ENCODE data around the gene GNPTG. TPM values are rescaled to one million over a fixed set of nuclear protein-coding genes. Genes with fewer than 3 reads are reported as not detected.

The GNPTG gene
- total and polyA plus RNA-seq, 2 of the 13 experiments (the other 11 are each of a cell fraction or from before 2014, with no cell fraction given) = 22.7 to 71.1 TPM

GRCh38 chr16:1379304-1380076, 27.8 kb downstream of the GNPTG start (continued):
- no peak for TF ChIP-seq ZIK1 (CRISPR knock-in tag; IDR thresholded peaks at IDR 0.05; ENCODE audit: borderline replicate concordance, low read depth)
- no peak for TF ChIP-seq ZUFSP (CRISPR knock-in tag; IDR thresholded peaks at IDR 0.05; ENCODE audit: borderline replicate concordance)
- TF ChIP-seq SOX6 (IDR thresholded peaks at IDR 0.05) = no peak
- peak; percentile 47 for TF ChIP-seq SOX6 (CRISPR knock-in tag; IDR thresholded peaks at IDR 0.05)
- no peak for TF ChIP-seq SP1 (IDR thresholded peaks at IDR 0.05)
- peak; percentile 50; the same call in 1 of the 2 replicates for TF ChIP-seq SP1 (CRISPR knock-in tag; IDR thresholded peaks at IDR 0.05)
- no peak for TF ChIP-seq RELA (CRISPR knock-in tag; IDR thresholded peaks at IDR 0.05)
- TF ChIP-seq SUZ12 (IDR thresholded peaks at IDR 0.05; ENCODE audit: low read depth, low read length) = no peak
- TF ChIP-seq POGZ (CRISPR knock-in tag; IDR thresholded peaks at IDR 0.05) = no peak
- TF ChIP-seq DR1 (CRISPR knock-in tag; IDR thresholded peaks at IDR 0.05) = no peak; the same call in 1 of the 2 replicates
- TF ChIP-seq HMG20A (CRISPR knock-in tag; IDR thresholded peaks at IDR 0.05; ENCODE audit: borderline replicate concordance) = no peak; the same call in 1 of the 2 replicates
- TF ChIP-seq XBP1 (CRISPR knock-in tag; IDR thresholded peaks at IDR 0.05) = no peak
- peak; percentile 14 for TF ChIP-seq HNRNPLL (IDR thresholded peaks at IDR 0.05; ENCODE audit: low read depth, low read length, poor library complexity, severe bottlenecking)
- TF ChIP-seq ZNF225 (CRISPR knock-in tag; IDR thresholded peaks at IDR 0.05) = no peak
- no peak for TF ChIP-seq DRAP1 (CRISPR knock-in tag; IDR thresholded peaks at IDR 0.05)
- TF ChIP-seq ZBTB20 (CRISPR knock-in tag; IDR thresholded peaks at IDR 0.05; ENCODE audit: borderline replicate concordance, low read depth) = no peak
- TF ChIP-seq TCF7 (IDR thresholded peaks at IDR 0.05; ENCODE audit: low read depth) = no peak
- no peak for TF ChIP-seq DDIT3 (CRISPR knock-in tag; IDR thresholded peaks at IDR 0.05)
- no peak for TF ChIP-seq ZMYM3 (CRISPR knock-in tag; IDR thresholded peaks at IDR 0.05)
- TF ChIP-seq ZNF101 (CRISPR knock-in tag; IDR thresholded peaks at IDR 0.05; ENCODE audit: borderline replicate concordance, low read depth) = no peak
- TF ChIP-seq ZNF724P (CRISPR knock-in tag; IDR thresholded peaks at IDR 0.05; ENCODE audit: borderline replicate concordance) = 0 out of 2 replicates have a peak, but pooled peaks have one; percentile 62
- no peak for TF ChIP-seq ZNF605 (CRISPR knock-in tag; IDR thresholded peaks at IDR 0.05)
- TF ChIP-seq NONO (IDR thresholded peaks at IDR 0.05) = no peak
- TF ChIP-seq NONO (CRISPR knock-in tag; conservative IDR thresholded peaks at IDR 0.05) = 0 out of 2 replicates have a peak, but pooled peaks have one; percentile 6
- no peak for TF ChIP-seq ZNF792 (CRISPR knock-in tag; IDR thresholded peaks at IDR 0.05)
- TF ChIP-seq GTF2F1 (IDR thresholded peaks at IDR 0.05; ENCODE audit: low read length) = no peak
- TF ChIP-seq ZSCAN12 (CRISPR knock-in tag; IDR thresholded peaks at IDR 0.05) = no peak
- TF ChIP-seq ZNF629 (CRISPR knock-in tag; conservative IDR thresholded peaks at IDR 0.05) = no peak
- TF ChIP-seq FLYWCH1 (CRISPR knock-in tag; IDR thresholded peaks at IDR 0.05) = no peak
- no peak for TF ChIP-seq CEBPG (CRISPR knock-in tag; IDR thresholded peaks at IDR 0.05)
- TF ChIP-seq RBM22 (optimal IDR thresholded peaks at IDR 0.05; ENCODE audit: low read length) = no peak
- no peak for TF ChIP-seq ZBTB38 (CRISPR knock-in tag; IDR thresholded peaks at IDR 0.05)
- no peak for TF ChIP-seq SRSF9 (IDR thresholded peaks at IDR 0.05; ENCODE audit: borderline replicate concordance, insufficient read depth, low read depth, low read length, poor library complexity, severe bottlenecking)
